ENCODE results near the gene CLTC. TPM values are rescaled to one million over a fixed set of nuclear protein-coding genes. Genes with fewer than 3 reads are reported as not detected.

Gene CLTC
- total RNA-seq, 1 donor from 2014 or later, result 253 TPM

DNA sequence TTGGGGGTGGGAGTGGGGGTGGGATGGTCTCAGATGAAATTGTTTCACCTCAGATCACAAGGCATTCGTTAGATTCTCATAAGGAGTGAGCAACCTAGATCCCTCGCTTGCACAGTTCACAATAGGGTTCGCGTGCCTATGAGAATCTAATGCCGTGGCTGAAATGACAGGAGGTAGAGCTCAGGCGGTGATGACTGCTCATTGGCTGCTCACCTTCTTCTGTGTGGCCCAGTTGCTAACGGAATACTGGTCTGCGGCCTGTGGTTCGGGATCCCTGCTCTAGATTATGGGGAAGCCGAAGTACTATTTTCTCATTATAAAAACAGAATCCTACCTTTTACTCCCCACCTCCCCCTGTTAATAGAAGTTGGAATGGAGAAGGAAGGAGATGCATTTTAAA, 18.9 kb downstream of the CLTC start:
- Mint-ChIP-seq H3K36me3 (ENCODE audit: unreplicated experiment) (no peaks in the 10 kb centered on the region), H3K4me1 (ENCODE audit: low read depth, unreplicated experiment) (peaks cover 15% of the 10 kb centered on the region), H3K27ac (ENCODE audit: unreplicated experiment) (no peak overlapping the region), H3K9me3 (ENCODE audit: unreplicated experiment) (no peaks in the 10 kb centered on the region), H3K27me3 (ENCODE audit: unreplicated experiment) (no peaks in the 10 kb centered on the region), H3K4me3 (ENCODE audit: unreplicated experiment) (no peak overlapping the region)
- DNase-seq, result no peak
- no peak for TF ChIP-seq CTCF (IDR thresholded peaks at IDR 0.05; ENCODE audit: partially characterized antibody, unreplicated experiment)

DNA sequence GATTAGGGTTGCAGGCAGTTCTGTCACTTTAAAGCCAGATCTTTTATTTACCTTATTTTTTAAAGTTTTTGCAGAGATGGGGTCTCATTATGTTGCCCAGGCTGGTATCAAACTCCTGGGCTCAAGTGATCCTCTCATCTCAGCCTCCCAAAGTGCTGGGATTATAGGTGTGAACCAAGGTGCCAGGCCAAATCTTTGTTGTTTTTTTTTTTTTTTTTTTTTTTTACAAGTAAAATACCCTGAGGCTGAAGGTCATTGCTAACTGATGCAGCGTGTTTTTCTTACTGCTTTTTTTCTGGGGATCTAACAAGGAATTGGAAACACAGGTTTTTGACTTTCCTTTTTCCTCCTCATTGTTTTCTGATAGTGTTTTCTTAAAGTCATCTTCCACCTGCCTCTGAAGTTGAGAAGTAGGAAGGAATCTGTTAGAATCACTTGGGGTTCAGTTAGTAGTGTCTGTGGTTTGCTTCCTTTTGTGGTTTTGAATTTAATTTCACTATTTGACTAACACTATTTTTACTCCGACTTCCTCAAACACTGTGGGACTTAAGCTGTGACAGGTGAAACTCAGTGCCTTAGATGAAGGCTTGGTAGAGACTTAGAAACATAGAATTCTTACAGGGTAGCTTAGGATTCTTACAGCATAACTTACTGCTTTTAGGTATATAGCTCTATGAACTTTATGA, 22.2 kb downstream of the CLTC start:
- Mint-ChIP-seq H3K4me1 (ENCODE audit: low read depth, unreplicated experiment) (peaks cover 17% of the 10 kb centered on the region), H3K4me3 (ENCODE audit: unreplicated experiment) (no peak overlapping the region), H3K27ac (ENCODE audit: unreplicated experiment) (no peak overlapping the region), H3K9me3 (ENCODE audit: unreplicated experiment) (no peaks in the 10 kb centered on the region), H3K36me3 (ENCODE audit: unreplicated experiment) (no peaks in the 10 kb centered on the region), H3K27me3 (ENCODE audit: unreplicated experiment) (no peaks in the 10 kb centered on the region)
- no peak for TF ChIP-seq CTCF (IDR thresholded peaks at IDR 0.05; ENCODE audit: partially characterized antibody, unreplicated experiment)
- no peak for DNase-seq

- H3K27ac Mint-ChIP-seq (ENCODE audit: unreplicated experiment), result no peak overlapping the region
- no peak overlapping the region for H3K4me3 Mint-ChIP-seq (ENCODE audit: unreplicated experiment)
- no peak for TF ChIP-seq CTCF (IDR thresholded peaks at IDR 0.05; ENCODE audit: partially characterized antibody, unreplicated experiment)
These were observed 22.9 kb downstream of the CLTC start for GRCh38 chr17:59642565-59642964.

GRCh38 chr17:59643159-59644140, 23.8 kb downstream of the CLTC start:
- H3K4me3 Mint-ChIP-seq (ENCODE audit: unreplicated experiment), result no peak overlapping the region
- no peak for DNase-seq
- no peak overlapping the region for H3K27ac Mint-ChIP-seq (ENCODE audit: unreplicated experiment)
- H3K4me1 Mint-ChIP-seq (ENCODE audit: low read depth, unreplicated experiment), result peaks cover 14% of the 10 kb centered on the region
- H3K9me3 Mint-ChIP-seq (ENCODE audit: unreplicated experiment), result no peaks in the 10 kb centered on the region
- no peaks in the 10 kb centered on the region for H3K36me3 Mint-ChIP-seq (ENCODE audit: unreplicated experiment)
- TF ChIP-seq CTCF (IDR thresholded peaks at IDR 0.05; ENCODE audit: partially characterized antibody, unreplicated experiment), result no peak
- H3K27me3 Mint-ChIP-seq (ENCODE audit: unreplicated experiment), result no peaks in the 10 kb centered on the region

More at GRCh38 chr17:59642565-59642964, 22.9 kb downstream of the CLTC start:
- Mint-ChIP-seq H3K9me3 (ENCODE audit: unreplicated experiment) (no peaks in the 10 kb centered on the region), H3K36me3 (ENCODE audit: unreplicated experiment) (no peaks in the 10 kb centered on the region), H3K4me1 (ENCODE audit: low read depth, unreplicated experiment) (peaks cover 17% of the 10 kb centered on the region), H3K27me3 (ENCODE audit: unreplicated experiment) (no peaks in the 10 kb centered on the region)
- DNase-seq, result no peak
